Caco-2 (cell line): ENCODE measurements around the gene WWTR1. TPM values are rescaled to one million over a fixed set of nuclear protein-coding genes. Genes with fewer than 3 reads are reported as not detected.

ENCODE experiments used
- BruUV-seq: library from RNA; stranded (reverse); fragments of 400-500 nt; replicated peaks from 2 replicates; lab custom pipeline; 2021; lab: Mats Ljungman, UMichigan
- CTCF ChIA-PET: fragments of 300-600 bp; sonication (Branson Sonifier 250); formaldehyde crosslinking; loops from one replicate; lab custom pipeline; 2022; ENCODE audit warnings: antibody characterized with exemption; lab: Charles Lee
- POLR2A ChIA-PET: fragments of 300-600 bp; sonication (Branson Sonifier 250); formaldehyde crosslinking; loops from one replicate; lab custom pipeline; 2022; ENCODE audit warnings: antibody characterized with exemption; lab: Charles Lee
- DNase-seq, 2 experiments: peaks; one replicate each; pipeline versions ENCODE4 v3.0.0 to v3.0.0-alpha.2; 2020 to 2022
- H3K27me3 ChIP-seq: replicated peaks from 2 replicates; pipeline ENCODE4 v1.6.0; 2011; ENCODE audit warnings: low read length; ENCODE audit not compliant: control insufficient read depth, insufficient read depth
- H3K36me3 ChIP-seq: 2 replicates; pipeline ENCODE4 v1.5.1; 2011; ENCODE audit warnings: low read length; ENCODE audit not compliant: control insufficient read depth, insufficient read depth
- H3K4me1 ChIP-seq: fragments of 250-450 bp; sonication (Bioruptor Pico); 2 replicates; pipeline ENCODE4 v1.5.1; 2020; ENCODE audit warnings: mild to moderate bottlenecking
- H3K4me3 ChIP-seq: 2 replicates; pipeline ENCODE4 v1.5.1; 2011; ENCODE audit warnings: low read depth, mild to moderate bottlenecking, control low read depth, low read length
- H3K9me3 ChIP-seq: fragments of 250-450 bp; sonication (Bioruptor Pico); 2 replicates; pipeline ENCODE4 v1.5.1; 2020; ENCODE audit warnings: mild to moderate bottlenecking, moderate library complexity
- H3K27ac Mint-ChIP-seq: one replicate; pipeline ENCODE4 v1.8.0; 2022; ENCODE audit warnings: mixed read lengths; ENCODE audit not compliant: unreplicated experiment
- H3K27me3 Mint-ChIP-seq: one replicate; pipeline ENCODE4 v1.8.0; 2022; ENCODE audit warnings: mixed read lengths; ENCODE audit not compliant: insufficient read depth, unreplicated experiment
- H3K36me3 Mint-ChIP-seq: one replicate; pipeline ENCODE4 v1.8.0; 2022; ENCODE audit warnings: mild to moderate bottlenecking, mixed read lengths; ENCODE audit not compliant: insufficient read depth, unreplicated experiment
- H3K4me1 Mint-ChIP-seq: one replicate; pipeline ENCODE4 v1.8.0; 2022; ENCODE audit warnings: low read depth, mixed read lengths; ENCODE audit not compliant: unreplicated experiment
- H3K4me3 Mint-ChIP-seq: one replicate; pipeline ENCODE4 v1.8.0; 2022; ENCODE audit warnings: mild to moderate bottlenecking, moderate library complexity, mixed read lengths; ENCODE audit not compliant: unreplicated experiment
- H3K9me3 Mint-ChIP-seq: one replicate; pipeline ENCODE4 v1.8.0; 2022; ENCODE audit warnings: mixed read lengths; ENCODE audit not compliant: unreplicated experiment
- intact Hi-C: fragments of 100-400 bp; cut with micrococcal nuclease; formaldehyde crosslinking; loops from one replicate; pipeline ENCODE4 v1.10.0; 2022; ENCODE audit not compliant: unreplicated experiment
- total RNA-seq: library from RNA; stranded (reverse); gene quantifications from 2 replicates; pipeline ENCODE4 v1.2.3, GENCODE V29; 2022
- TF ChIP-seq, protein P1 (sequence below), 2 experiments: fragments of 200-600 bp in 1 of 2; IDR thresholded peaks; 1 replicate in 1 of 2; 2 replicates in 1 of 2; pipeline versions ENCODE4 v1.5.1 to v1.8.0; 2011 to 2022; ENCODE audit warnings: antibody characterized with exemption in 1 of 2, control low read depth in 1 of 2, inconsistent platforms in 1 of 2, low read depth in 1 of 2, low read length in 1 of 2, mild to moderate bottlenecking in 1 of 2, moderate library complexity in 1 of 2; ENCODE audit not compliant: insufficient read depth in 1 of 2, severe bottlenecking in 1 of 2, unreplicated experiment in 1 of 2

The WWTR1 gene
- total RNA-seq, 1 experiment from 2014 or later: 16.2 TPM

GRCh38 chr3:149529099-149529498 is 128.7 kb downstream of the WWTR1 start:
- peaks cover 26% of the 10 kb centered on the region for H3K36me3 Mint-ChIP-seq

GRCh38 chr3:149528340-149528650 is 129.5 kb downstream of the WWTR1 start:
- Mint-ChIP-seq H3K27ac (no peak overlapping the region), H3K4me3 (no peak overlapping the region), H3K27me3 (no peaks in the 10 kb centered on the region), H3K4me1 (no peaks in the 10 kb centered on the region), H3K36me3 (peaks cover 33% of the 10 kb centered on the region), H3K9me3 (no peaks in the 10 kb centered on the region)
- ChIA-PET POLR2A (no interaction called here), CTCF (no interaction called here)
- H3K4me1 ChIP-seq: no peaks in the 10 kb centered on the region
- H3K9me3 ChIP-seq: no peaks in the 10 kb centered on the region
- TF ChIP-seq, protein P1, sequence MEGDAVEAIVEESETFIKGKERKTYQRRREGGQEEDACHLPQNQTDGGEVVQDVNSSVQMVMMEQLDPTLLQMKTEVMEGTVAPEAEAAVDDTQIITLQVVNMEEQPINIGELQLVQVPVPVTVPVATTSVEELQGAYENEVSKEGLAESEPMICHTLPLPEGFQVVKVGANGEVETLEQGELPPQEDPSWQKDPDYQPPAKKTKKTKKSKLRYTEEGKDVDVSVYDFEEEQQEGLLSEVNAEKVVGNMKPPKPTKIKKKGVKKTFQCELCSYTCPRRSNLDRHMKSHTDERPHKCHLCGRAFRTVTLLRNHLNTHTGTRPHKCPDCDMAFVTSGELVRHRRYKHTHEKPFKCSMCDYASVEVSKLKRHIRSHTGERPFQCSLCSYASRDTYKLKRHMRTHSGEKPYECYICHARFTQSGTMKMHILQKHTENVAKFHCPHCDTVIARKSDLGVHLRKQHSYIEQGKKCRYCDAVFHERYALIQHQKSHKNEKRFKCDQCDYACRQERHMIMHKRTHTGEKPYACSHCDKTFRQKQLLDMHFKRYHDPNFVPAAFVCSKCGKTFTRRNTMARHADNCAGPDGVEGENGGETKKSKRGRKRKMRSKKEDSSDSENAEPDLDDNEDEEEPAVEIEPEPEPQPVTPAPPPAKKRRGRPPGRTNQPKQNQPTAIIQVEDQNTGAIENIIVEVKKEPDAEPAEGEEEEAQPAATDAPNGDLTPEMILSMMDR (IDR thresholded peaks at IDR 0.05; ENCODE audit: insufficient read depth in 1 of 2, low read depth in 1 of 2, low read length in 1 of 2, severe bottlenecking in 1 of 2, unreplicated experiment in 1 of 2): no peak
- DNase-seq: no peak
- intact Hi-C loops: no loop called here
- no peak overlapping the region for H3K4me3 ChIP-seq
- no peaks in the 10 kb centered on the region for H3K36me3 ChIP-seq
- no peaks in the 10 kb centered on the region for H3K27me3 ChIP-seq
- BruUV-seq: no TSS peak

More at GRCh38 chr3:149529099-149529498, 128.7 kb downstream of the WWTR1 start:
- Mint-ChIP-seq H3K4me1 (no peaks in the 10 kb centered on the region), H3K27ac (no peak overlapping the region), H3K9me3 (no peaks in the 10 kb centered on the region), H3K27me3 (no peaks in the 10 kb centered on the region), H3K4me3 (no peak overlapping the region)
- ChIA-PET CTCF (no interaction called here), POLR2A (interaction anchor here (0.6 kb wide), 1 partner anchor 694 kb away, joined by 4 read pairs; no protein-coding TSS in a partner anchor)
- Histone ChIP-seq H3K9me3 (no peaks in the 10 kb centered on the region), H3K36me3 (no peaks in the 10 kb centered on the region), H3K4me1 (no peaks in the 10 kb centered on the region), H3K27me3 (no peaks in the 10 kb centered on the region), H3K4me3 (no peak overlapping the region)
- BruUV-seq: no TSS peak
- TF ChIP-seq, protein P1 (IDR thresholded peaks at IDR 0.05; ENCODE audit: insufficient read depth in 1 of 2, low read depth in 1 of 2, low read length in 1 of 2, severe bottlenecking in 1 of 2, unreplicated experiment in 1 of 2): no peak
- no peak for DNase-seq
- intact Hi-C loops: no loop called here

- DNase-seq: no peak
- TF ChIP-seq, protein P1 (IDR thresholded peaks at IDR 0.05; ENCODE audit: insufficient read depth in 1 of 2, low read depth in 1 of 2, low read length in 1 of 2, severe bottlenecking in 1 of 2, unreplicated experiment in 1 of 2): peak in 1 of 2 experiments; percentile 13
- no peaks in the 10 kb centered on the region for H3K27me3 ChIP-seq
- H3K36me3 ChIP-seq: no peaks in the 10 kb centered on the region
- Mint-ChIP-seq H3K27ac (no peak overlapping the region), H3K9me3 (no peaks in the 10 kb centered on the region), H3K27me3 (no peaks in the 10 kb centered on the region), H3K4me1 (no peaks in the 10 kb centered on the region), H3K4me3 (no peak overlapping the region), H3K36me3 (peaks cover 33% of the 10 kb centered on the region)
- no peak overlapping the region for H3K4me3 ChIP-seq
- CTCF ChIA-PET: no interaction called here
- BruUV-seq: no TSS peak
- POLR2A ChIA-PET: no interaction called here
- H3K9me3 ChIP-seq: no peaks in the 10 kb centered on the region
- H3K4me1 ChIP-seq: no peaks in the 10 kb centered on the region
- intact Hi-C loops: no loop called here
Measured at GRCh38 chr3:149527531-149528339, 130.1 kb downstream of the WWTR1 start.
